Tibial artery (tissue), 4 donors: Measurements from ENCODE around the gene EME1.

Experiments used
- DNase-seq, 2 donors: peaks; one replicate each; pipeline ENCODE4 v3.0.0-alpha.2; 2019
- H3K27ac ChIP-seq, 2 donors: fragments of 200-600 bp; sonication (generic) in 1 of 2; 1 replicate in 1 of 2; 2 replicates in 1 of 2; pipeline ENCODE4 v1.5.1; 2018 to 2019; ENCODE audit warnings: mild to moderate bottlenecking in 1 of 2
- H3K27me3 ChIP-seq, 2 donors: fragments of 200-600 bp; sonication (generic) in 1 of 2; one replicate each; pipeline versions ENCODE4 v1.5.1 to v1.6.0; 2016 to 2019
- H3K36me3 ChIP-seq, 3 donors: fragments of 200-600 bp; sonication (generic) in 2 of 3; one replicate each; pipeline ENCODE4 v1.5.1; 2016 to 2019; ENCODE audit warnings: mild to moderate bottlenecking in 2 of 3
- H3K4me1 ChIP-seq, 4 donors: fragments of 200-600 bp; sonication (generic) in 2 of 4; 1 replicate in 3 of 4; 2 replicates in 1 of 4; pipeline ENCODE4 v1.5.1; 2016 to 2019
- H3K4me3 ChIP-seq, 2 donors: fragments of 200-600 bp; sonication (generic) in 1 of 2; 1 replicate in 1 of 2; 2 replicates in 1 of 2; pipeline ENCODE4 v1.5.1; 2018 to 2019; ENCODE audit warnings: mild to moderate bottlenecking in 2 of 2
- H3K9me3 ChIP-seq, 3 donors: fragments of 200-600 bp; sonication (generic) in 1 of 3; one replicate each; pipeline ENCODE4 v1.5.1; 2016 to 2019
- intact Hi-C: fragments of 100-400 bp; cut with DNase I; formaldehyde crosslinking; loops from one replicate; pipeline ENCODE4 v1.15.0; 2023; ENCODE audit warnings: low total_unique reads
- TF ChIP-seq, protein P1 (sequence below), 2 experiments: fragments of 200-600 bp in 1 of 2; fragments of 450-650 bp in 1 of 2; IDR thresholded peaks; one replicate each; pipeline ENCODE4 v1.5.1; 2017 to 2019; ENCODE audit warnings: antibody characterized with exemption in 2 of 2, mild to moderate bottlenecking in 1 of 2, moderate library complexity in 1 of 2

The EME1 gene

DNA sequence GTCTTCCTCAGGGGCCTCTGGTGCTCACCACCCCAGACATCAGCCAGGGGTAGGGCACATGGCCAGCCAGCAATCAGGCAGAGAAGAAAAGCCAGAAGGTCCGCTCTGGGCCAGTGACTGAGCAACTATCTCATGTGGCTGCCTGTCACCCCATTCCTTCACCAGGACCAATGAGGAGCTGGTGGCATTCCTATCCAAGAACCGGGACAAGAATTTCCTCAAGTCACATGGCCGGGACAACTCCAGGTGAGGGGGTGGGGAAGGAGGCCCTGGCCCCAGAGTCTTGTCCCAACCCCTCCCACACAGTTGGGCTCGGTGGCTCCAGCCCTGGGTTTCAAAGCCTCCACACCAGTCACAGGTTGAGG is 17.7 kb upstream of the EME1 start:
- no peak overlapping the region for H3K27ac ChIP-seq

DNA sequence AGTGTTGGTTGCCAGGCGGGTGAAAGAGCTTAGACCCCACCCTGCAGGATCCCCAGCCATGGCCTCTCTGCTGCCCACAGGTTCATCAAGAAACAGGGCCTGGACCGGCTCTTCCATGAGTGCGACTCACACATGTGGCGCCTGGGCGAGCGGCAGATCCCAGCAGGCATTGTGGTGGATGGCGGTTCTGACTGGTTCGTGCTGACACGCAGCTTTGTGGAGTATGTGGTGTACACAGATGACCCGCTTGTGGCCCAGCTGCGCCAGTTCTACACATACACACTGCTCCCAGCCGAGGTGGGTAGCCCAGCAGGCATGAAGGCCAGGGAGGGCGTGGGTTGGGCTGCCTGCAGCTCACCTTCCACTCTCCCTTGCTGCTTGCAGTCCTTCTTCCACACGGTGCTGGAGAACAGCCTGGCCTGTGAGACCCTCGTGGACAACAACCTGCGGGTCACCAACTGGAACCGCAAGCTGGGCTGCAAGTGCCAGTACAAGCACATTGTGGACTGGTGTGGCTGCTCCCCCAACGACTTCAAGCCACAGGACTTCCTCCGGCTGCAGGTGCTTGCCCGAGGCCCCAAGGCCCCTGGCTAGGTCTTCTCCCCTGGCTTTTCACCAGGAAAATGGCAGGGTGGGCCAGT is 17.2 kb upstream of the EME1 start:
- TF ChIP-seq, protein P1, sequence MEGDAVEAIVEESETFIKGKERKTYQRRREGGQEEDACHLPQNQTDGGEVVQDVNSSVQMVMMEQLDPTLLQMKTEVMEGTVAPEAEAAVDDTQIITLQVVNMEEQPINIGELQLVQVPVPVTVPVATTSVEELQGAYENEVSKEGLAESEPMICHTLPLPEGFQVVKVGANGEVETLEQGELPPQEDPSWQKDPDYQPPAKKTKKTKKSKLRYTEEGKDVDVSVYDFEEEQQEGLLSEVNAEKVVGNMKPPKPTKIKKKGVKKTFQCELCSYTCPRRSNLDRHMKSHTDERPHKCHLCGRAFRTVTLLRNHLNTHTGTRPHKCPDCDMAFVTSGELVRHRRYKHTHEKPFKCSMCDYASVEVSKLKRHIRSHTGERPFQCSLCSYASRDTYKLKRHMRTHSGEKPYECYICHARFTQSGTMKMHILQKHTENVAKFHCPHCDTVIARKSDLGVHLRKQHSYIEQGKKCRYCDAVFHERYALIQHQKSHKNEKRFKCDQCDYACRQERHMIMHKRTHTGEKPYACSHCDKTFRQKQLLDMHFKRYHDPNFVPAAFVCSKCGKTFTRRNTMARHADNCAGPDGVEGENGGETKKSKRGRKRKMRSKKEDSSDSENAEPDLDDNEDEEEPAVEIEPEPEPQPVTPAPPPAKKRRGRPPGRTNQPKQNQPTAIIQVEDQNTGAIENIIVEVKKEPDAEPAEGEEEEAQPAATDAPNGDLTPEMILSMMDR (IDR thresholded peaks at IDR 0.05), result no peak
- H3K36me3 ChIP-seq, result peaks cover 29 to 77% (median 65%) of the 10 kb centered on the region in 3 donors
- no peak overlapping the region for H3K27ac ChIP-seq
- peaks cover 0 to 5% (median 0%) of the 10 kb centered on the region in 4 donors for H3K4me1 ChIP-seq
- no peaks in the 10 kb centered on the region for H3K9me3 ChIP-seq
- intact Hi-C loops, result no loop called here
- DNase-seq, result no peak
- H3K4me3 ChIP-seq, result no peak overlapping the region
- H3K27me3 ChIP-seq, result no peaks in the 10 kb centered on the region

More for the DNA sequence above, 17.7 kb upstream of the EME1 start:
- Histone ChIP-seq H3K36me3 (peaks cover 29 to 72% (median 65%) of the 10 kb centered on the region in 3 donors), H3K4me1 (peaks cover 0 to 5% (median 0%) of the 10 kb centered on the region in 4 donors), H3K9me3 (no peaks in the 10 kb centered on the region), H3K27me3 (no peaks in the 10 kb centered on the region), H3K4me3 (no peak overlapping the region)
- intact Hi-C loops, result no loop called here
- DNase-seq, result no peak
- TF ChIP-seq, protein P1 (IDR thresholded peaks at IDR 0.05), result no peak

DNA sequence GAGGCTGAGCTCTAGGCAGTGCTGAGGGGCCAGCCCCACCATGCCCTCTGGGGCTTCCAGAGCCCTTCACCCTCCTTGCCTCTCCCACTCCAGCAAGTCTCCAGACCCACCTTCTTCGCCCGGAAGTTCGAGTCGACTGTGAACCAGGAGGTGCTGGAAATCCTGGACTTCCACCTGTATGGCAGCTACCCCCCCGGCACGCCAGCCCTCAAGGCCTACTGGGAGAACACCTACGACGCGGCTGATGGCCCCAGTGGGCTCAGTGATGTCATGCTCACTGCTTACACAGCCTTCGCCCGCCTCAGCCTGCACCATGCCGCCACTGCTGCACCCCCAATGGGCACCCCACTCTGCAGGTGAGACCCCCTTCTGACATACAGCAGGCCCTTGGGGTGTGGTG is 16.6 kb upstream of the EME1 start:
- DNase-seq, result no peak

DNA sequence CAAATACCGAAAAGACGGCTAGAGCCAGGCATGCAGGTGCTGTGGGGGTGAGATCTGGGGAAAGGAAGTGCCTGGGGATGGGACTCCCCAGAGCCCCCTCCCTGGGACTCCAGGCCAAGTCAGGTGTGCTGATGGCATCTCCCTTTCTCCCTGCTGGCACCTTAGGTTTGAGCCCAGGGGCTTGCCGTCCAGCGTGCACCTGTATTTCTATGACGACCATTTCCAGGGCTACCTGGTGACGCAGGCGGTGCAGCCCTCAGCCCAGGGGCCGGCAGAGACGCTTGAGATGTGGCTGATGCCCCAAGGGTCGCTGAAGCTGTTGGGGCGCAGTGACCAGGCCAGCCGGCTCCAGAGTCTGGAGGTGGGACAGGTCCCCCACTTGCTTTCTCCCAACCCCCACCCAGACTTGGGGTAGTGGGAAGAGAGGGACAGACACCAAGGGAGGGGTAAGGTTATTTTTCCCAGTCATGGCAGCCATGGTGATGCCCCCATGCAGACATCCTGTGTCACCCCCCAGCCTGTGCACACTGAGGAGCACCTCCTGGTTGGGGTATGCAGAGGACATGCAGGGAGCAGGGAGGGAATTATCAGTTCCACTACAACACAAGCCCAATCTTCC is 16.0 kb upstream of the EME1 start:
- H3K4me3 ChIP-seq, result no peak overlapping the region
- intact Hi-C loops, result no loop called here
- H3K9me3 ChIP-seq, result no peaks in the 10 kb centered on the region
- H3K27ac ChIP-seq, result no peak overlapping the region
- peak in 1 of 2 donors; percentile 51 for DNase-seq
- TF ChIP-seq, protein P1 (IDR thresholded peaks at IDR 0.05), result no peak
- H3K36me3 ChIP-seq, result peaks cover 29 to 84% (median 65%) of the 10 kb centered on the region in 3 donors
- H3K27me3 ChIP-seq, result no peaks in the 10 kb centered on the region
- peaks cover 0 to 3% (median 0%) of the 10 kb centered on the region in 4 donors for H3K4me1 ChIP-seq

More for the DNA sequence above, 16.6 kb upstream of the EME1 start:
- peaks cover 0 to 5% (median 0%) of the 10 kb centered on the region in 4 donors for H3K4me1 ChIP-seq
- no peak overlapping the region for H3K27ac ChIP-seq
- no peaks in the 10 kb centered on the region for H3K27me3 ChIP-seq
- intact Hi-C loops, result no loop called here
- TF ChIP-seq, protein P1 (IDR thresholded peaks at IDR 0.05), result no peak
- no peaks in the 10 kb centered on the region for H3K9me3 ChIP-seq
- no peak overlapping the region for H3K4me3 ChIP-seq
- H3K36me3 ChIP-seq, result peaks cover 29 to 83% (median 65%) of the 10 kb centered on the region in 3 donors

DNA sequence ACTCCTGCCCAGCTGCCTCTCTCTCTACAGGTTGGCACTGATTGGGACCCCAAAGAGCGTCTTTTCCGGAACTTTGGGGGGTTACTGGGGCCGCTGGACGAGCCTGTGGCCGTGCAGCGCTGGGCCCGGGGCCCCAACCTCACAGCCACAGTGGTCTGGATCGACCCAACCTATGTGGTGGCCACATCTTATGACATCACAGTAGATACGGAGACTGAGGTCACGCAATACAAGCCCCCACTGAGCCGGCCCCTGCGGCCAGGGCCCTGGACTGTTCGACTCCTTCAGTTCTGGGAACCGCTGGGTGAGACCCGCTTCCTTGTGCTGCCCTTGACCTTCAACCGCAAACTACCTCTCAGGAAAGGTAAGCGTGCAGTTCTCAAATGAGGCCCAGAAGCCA is 14.9 kb upstream of the EME1 start:
- no peak for DNase-seq
- H3K36me3 ChIP-seq, result peaks cover 29 to 84% (median 65%) of the 10 kb centered on the region in 3 donors

More for the DNA sequence above, 14.9 kb upstream of the EME1 start:
- no peaks in the 10 kb centered on the region for H3K9me3 ChIP-seq
- peaks cover 0 to 8% (median 3%) of the 10 kb centered on the region in 4 donors for H3K4me1 ChIP-seq
- no peaks in the 10 kb centered on the region for H3K27me3 ChIP-seq
- no peak overlapping the region for H3K27ac ChIP-seq
- TF ChIP-seq, protein P1 (IDR thresholded peaks at IDR 0.05), result no peak
- intact Hi-C loops, result no loop called here
- H3K4me3 ChIP-seq, result no peak overlapping the region
